HCEC 1CT (cell line): ENCODE measurements around the gene GJB6.

Experiments
- DNase-seq: peaks from one replicate; pipeline ENCODE4 v3.0.0-alpha.2; 2017

Gene GJB6

GRCh38 chr13:20182231-20182846 is 49.8 kb downstream of the GJB6 start:
- peak; percentile 76 for DNase-seq

DNA sequence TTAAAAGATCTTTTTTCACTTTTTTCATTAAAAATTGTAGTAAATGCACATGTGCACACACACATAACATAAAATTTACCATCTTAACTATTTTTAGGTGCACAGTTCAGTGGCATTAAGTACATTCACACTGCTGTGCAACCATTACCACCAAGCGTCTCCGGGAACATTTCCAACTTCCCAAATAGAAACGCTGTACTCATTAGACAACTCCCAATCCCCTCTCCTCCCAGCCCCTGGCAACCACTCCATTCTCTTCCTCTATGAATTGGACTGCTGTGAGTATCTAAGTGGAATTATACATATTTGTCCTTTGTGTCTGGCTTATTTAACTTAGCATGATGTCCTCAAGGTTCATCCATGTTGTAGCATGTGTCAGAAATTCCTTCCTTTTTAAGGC is 50.9 kb downstream of the GJB6 start:
- no peak for DNase-seq

DNA sequence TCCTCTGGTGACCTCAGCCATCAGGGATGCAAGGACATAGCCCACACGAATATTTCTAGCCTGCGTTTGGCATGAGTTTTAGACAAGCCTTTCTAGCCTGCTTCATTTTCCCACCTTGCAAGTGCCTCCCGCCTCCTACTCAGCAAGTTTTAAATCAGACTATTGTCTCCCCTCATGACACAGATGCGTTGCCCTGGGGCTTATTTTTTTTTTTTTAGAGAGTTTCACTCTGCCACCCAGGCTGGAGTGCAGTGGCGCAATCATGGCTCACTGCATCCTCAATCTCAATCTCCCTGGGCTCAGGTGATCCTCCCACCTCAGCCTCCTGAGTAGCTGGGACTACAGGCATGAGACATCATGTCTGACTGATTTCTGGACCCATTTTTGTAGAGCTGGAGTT is 54.0 kb downstream of the GJB6 start:
- DNase-seq, result no peak

DNA sequence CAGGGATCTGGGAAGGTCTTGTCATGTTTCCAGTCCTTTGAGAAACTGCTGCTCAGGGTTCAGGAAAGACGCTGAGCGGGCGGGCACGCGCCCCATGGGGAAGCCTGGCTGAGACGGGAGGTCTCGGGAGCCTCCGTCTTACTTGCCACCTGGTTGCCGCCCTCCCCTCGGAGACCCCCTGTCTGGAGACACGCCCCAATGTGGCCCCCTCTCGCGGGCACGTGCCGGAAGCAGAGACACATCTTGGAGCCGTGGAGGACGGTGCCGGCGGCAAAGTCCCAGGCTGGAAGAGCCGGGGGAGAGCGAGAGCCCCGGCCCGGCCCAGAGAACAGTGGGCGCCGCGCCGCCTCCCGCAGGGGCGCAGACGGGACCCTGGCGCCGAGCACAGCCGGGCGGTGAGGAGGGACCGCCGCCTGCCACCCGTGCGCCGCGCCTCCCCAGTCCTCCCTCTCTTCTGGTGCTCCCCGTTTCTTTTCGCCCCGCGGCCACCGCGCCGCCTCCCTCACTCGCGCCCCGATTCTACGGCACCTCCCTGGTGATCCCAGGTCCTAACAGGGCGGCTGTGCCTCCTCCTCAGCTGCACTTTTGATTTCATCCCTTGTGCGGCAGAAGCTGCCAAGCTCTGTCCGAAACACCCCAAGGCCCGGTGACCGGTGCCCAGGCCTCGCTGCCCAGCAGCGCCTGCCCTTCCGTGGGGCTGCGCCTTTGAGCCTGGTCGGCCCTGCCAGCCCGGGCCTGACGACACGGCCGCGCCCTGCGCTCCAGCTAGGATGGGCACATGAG is 54.9 kb downstream of the GJB6 start:
- DNase-seq, result no peak

- no peak for DNase-seq
These were observed 56.0 kb downstream of the GJB6 start for GRCh38 chr13:20175907-20176652.

GRCh38 chr13:20175406-20175794 is 56.7 kb downstream of the GJB6 start:
- no peak for DNase-seq

- DNase-seq, result peak; percentile 96
These were observed 57.3 kb downstream of the GJB6 start for GRCh38 chr13:20174656-20175405.

DNA sequence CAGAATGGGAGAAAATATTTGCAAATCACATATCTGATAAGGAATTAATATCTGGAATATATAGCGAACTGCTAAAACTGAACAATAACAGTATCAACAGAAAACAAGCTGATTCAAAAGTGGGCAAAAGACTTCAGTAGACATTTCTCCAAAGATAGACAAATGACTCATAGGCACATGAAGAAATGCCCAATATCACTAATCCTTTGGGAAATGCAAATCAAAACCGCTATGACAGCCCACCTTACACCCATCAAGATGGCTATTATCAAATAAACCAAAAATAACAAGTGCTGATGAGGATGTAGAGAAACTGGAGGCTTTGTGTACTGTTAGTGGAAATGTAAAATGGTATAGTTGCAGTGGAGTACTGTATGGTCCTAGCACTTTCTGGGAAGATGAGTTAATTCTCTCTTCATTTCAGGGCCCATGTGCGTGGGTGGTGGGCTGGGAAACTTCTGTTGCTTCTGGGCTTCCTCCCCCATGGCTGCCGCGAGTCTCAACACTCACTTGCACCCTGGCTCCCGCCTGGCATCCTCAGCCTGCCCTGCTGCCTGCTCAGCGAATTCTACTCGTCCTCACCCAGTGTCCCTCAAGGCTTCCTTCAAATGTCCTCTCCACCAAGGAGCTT is 58.9 kb downstream of the GJB6 start:
- DNase-seq, result no peak
